Omental fat pad (tissue), 4 donors: ENCODE measurements around the gene PTPRD. TPM values are rescaled to one million over a fixed set of nuclear protein-coding genes. Genes with fewer than 3 reads are reported as not detected.

Experiments
- ATAC-seq: fragments of 150-250 bp; one replicate; pipeline ENCODE4 v1.9.1; 2016; ENCODE audit warnings: mild to moderate bottlenecking, moderate library complexity; ENCODE audit not compliant: low FRiP score
- DNase-seq: peaks from one replicate; pipeline ENCODE4 v3.0.0-alpha.2; 2019; ENCODE audit warnings: low spot score
- total RNA-seq, 4 donors: library from RNA; depleted of rRNA; stranded (reverse); fragments of >200 nt; gene quantifications; one replicate each; pipeline ENCODE4 v1.1.0, GENCODE V29; 2016
- TF ChIP-seq, protein P1 (sequence below), 3 donors: fragments of 450-650 bp; IDR thresholded peaks; one replicate each; pipeline ENCODE4 v1.5.1; 2016 to 2017; ENCODE audit warnings: antibody characterized with exemption in 3 of 3, mild to moderate bottlenecking in 3 of 3, moderate library complexity in 2 of 3

Gene PTPRD
- total RNA-seq, 4 donors from 2014 or later: 3.5 to 34.2 (median 11.2) TPM

DNA sequence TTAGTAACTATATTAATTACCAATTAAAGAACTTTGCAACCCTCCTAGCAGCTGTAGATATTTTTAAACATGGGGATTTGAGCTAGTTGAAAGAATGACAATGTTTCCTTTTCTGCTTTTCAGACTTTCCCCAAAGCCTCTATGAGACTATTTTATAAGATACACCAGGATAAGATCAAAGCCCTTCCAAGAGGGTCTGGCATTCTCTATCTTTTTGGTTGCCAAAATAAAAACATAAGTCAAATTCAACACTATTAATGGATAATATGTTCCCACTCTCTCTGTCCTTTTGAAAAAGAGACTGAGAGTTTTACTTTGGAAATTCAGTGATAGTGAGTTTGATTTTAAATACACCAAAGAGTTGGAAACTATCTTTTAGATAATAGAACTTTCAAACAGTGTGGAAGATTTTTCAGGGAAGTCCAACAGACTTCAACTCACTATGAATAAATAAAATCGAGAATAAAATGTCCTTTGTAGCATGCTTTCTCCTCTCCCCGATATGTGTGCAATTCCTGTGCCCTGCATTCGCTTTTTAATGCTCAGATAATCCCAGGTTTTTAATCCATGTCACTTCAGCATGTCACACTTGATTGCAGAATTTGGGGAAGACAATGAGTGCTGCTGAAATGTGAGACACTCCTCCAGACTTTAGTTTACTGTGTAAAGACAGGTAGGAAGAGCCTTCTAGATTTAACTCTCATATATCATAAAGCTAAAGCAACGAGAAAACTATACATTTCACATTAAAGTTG, 1717.5 kb downstream of the PTPRD start:
- ATAC-seq (no peak), DNase-seq (no peak)
- TF ChIP-seq, protein P1, sequence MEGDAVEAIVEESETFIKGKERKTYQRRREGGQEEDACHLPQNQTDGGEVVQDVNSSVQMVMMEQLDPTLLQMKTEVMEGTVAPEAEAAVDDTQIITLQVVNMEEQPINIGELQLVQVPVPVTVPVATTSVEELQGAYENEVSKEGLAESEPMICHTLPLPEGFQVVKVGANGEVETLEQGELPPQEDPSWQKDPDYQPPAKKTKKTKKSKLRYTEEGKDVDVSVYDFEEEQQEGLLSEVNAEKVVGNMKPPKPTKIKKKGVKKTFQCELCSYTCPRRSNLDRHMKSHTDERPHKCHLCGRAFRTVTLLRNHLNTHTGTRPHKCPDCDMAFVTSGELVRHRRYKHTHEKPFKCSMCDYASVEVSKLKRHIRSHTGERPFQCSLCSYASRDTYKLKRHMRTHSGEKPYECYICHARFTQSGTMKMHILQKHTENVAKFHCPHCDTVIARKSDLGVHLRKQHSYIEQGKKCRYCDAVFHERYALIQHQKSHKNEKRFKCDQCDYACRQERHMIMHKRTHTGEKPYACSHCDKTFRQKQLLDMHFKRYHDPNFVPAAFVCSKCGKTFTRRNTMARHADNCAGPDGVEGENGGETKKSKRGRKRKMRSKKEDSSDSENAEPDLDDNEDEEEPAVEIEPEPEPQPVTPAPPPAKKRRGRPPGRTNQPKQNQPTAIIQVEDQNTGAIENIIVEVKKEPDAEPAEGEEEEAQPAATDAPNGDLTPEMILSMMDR (IDR thresholded peaks at IDR 0.05): no peak

DNA sequence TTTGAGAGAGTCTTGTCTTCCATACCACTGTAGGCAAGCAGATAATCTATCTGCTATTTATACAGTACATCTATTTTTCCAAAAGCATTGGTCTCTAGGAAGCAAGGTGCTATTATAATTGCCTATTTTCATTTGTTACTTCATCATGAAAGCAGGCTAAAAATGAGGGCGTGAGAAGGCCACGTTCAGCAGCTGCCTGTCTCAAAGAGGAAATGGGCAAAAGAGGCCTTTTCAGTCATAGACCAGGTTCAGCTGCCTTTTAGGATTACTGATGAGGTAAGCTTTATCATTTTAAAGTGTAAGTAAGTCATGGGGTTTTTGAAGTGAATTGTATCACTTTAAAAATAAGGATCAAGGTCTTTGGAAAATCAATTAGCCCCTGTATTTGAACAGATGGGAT, 1722.1 kb downstream of the PTPRD start:
- TF ChIP-seq, protein P1 (IDR thresholded peaks at IDR 0.05): no peak
- DNase-seq (no peak), ATAC-seq (no peak)

DNA sequence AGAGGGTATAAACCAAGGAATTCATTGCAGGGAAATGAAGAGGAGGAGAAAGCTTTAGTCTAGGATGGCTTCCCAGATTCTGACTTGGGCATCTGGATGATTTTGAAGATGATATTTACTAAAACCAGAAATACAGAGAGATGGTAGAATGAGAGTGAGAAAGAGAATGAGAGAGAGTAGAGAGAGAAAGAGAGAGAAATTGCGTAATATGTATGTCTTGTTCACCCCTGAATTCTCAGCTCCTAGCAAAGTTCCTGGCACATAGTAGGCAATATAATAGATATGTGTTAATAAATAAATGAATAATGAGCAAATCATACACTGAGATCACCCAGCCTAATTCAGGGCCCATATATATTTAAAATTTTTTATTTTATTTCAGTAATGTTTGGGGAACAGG, 1723.7 kb downstream of the PTPRD start:
- ATAC-seq: no peak
- TF ChIP-seq, protein P1 (IDR thresholded peaks at IDR 0.05): no peak
- no peak for DNase-seq

DNA sequence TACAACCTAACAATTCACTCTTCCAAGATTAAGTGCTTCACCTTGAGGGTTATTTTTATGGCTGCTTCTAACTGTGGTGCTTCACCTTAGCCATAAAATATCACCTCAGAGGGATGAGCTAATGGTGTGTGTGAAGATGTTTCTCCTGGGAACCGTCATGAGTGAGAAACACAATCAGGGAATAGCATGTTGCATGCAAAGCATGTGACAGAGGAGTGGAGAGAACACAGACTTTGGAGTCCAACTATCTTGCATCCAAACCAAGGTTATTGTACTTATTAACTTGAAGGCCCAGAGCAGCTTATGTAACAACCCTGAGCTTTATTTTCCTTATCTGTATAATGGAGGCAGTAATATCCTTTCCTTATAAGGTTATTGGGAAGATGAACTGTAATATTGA, 1724.2 kb downstream of the PTPRD start:
- TF ChIP-seq, protein P1 (IDR thresholded peaks at IDR 0.05): no peak
- DNase-seq (no peak), ATAC-seq (no peak)

DNA sequence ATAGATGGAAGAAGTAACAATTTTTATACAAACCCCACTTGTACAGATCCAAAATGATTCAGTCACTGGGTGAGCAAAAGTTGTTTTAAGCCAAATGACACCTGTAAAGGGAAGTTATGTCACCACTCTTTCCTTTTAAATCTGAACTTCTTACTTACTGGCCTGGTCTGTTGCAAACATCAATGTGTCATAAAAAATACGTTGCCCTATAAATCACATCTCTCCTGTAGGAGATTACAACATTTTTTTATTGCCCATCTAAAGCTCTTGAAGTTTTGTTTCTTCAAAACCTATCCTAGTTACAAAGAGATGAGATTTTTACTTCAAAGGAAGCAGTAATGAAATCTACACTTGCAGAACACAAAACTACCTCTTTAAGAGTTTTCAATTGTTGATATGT, 1725.4 kb downstream of the PTPRD start:
- no peak for ATAC-seq
- TF ChIP-seq, protein P1 (IDR thresholded peaks at IDR 0.05): no peak
- no peak for DNase-seq

DNA sequence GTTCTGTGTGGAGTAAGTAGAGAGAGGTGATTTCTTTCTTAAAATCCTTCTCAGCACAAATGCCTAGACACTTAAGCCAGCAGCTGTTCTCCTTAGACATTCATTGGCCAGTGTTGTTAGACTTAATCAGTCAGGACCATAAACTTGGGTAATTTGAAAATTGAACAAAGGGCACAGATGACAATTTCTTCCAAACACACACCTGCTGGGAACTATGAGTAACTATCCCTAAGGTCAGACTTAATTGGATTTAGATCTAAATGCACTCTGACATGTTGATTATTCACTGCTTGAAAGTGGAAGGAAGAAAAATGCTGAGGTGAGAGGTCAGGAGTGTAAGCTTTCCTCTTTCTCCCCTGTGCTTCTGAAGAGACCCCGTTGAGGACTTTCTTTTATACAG, 1729.5 kb downstream of the PTPRD start:
- DNase-seq: no peak
- no peak for ATAC-seq
- TF ChIP-seq, protein P1 (IDR thresholded peaks at IDR 0.05): no peak

DNA sequence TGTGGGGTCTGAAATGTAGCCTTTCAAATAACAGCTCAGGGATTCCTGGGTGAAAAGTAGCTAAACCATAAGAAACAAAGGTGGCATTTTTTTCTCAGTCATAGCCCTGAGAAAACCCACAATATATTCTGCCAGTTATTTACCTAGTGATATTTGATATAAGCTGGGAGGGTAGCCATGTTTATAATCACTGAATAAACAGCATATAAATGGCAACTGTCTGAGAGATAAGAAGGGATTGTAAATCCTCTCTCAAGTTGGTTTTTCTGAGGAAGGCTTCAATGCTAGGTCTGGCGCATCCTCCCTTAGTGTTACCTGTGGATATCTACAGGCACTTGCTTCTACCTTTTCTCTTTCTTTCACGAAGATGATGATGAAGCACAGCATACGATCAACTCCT, 1732.7 kb downstream of the PTPRD start:
- TF ChIP-seq, protein P1 (IDR thresholded peaks at IDR 0.05): no peak
- no peak for DNase-seq
- ATAC-seq: no peak
